Measurements from ENCODE around the gene PROZ.

PROZ gene

DNA sequence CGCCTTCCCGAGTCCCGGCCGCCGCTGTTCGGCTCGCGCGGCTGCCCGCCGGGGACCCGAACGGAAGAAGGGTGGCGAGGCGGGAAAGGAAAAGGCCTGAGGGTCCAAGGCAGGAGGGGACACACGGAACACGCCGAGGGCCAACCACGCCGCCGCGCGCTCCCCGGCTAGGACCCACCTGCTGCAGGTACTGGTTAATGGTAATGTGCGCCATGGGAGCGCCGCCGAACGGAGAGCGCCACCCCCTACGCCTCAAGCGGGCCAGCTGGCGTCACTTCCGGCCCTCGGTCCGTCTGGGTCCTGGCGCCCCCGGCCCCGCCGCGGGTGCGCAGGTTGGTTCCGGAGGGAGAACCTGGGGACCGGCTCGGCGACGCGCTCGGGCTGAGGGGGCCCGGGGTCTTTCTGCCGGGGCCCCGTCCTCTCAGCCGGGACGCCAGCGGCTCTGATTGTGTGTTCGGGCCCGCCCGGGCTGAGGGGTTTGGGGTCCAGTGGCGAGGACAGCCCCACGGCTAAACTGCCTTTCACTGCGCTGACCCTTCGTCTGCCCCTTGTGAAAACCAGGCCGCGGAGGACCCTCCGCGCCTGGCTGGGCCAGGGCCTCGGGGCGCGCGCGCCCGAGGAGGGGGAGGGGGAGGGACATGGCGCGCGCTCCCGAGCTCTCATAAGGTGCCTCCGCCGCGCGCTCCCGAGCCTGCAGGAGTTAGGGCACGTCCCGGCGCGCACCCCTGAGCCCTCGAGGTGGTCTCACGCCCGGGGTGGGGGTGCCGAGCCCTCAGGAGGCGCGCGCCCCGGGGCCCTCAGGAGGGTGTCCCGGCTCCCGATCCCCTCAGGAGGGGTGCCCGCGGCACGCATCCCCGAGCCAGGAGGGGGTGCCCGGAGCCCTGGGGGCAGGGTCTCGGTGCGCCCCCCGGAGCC lies 50.2 kb downstream of the PROZ start, which contains the start of gene PCID2:
Gene PCID2 (minus strand): TSS at position 249 of the 915 bp plus-strand sequence. CDS start 35 bp downstream, at position 214.
- DNase-seq = peak; percentile 88 to 91

DNA sequence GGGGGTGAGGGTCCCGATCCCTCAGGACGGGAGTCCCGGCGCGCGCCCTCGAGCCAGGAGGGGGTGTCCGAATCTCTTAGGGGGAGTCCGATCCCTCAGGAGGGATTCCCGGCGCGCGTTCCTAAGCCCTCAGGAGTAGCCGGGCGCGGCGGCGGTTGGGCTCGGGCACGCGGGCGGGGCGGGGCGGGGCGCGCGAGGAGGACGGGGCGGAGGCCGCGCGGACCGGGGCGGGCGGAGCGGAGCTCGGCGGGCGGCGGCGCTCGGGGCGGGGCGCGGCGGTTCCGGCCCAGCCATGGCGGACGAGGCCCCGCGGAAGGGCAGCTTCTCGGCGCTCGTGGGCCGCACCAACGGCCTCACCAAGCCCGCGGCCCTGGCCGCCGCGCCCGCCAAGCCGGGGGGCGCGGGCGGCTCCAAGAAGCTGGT lies 50.9 kb downstream of the PROZ start, which contains the start of gene CUL4A:
Gene CUL4A (plus strand): TSS at position 278 of the 423 bp plus-strand sequence. CDS start 15 bp downstream, at position 293.
- peak; percentile 61 to 83 for DNase-seq

DNA sequence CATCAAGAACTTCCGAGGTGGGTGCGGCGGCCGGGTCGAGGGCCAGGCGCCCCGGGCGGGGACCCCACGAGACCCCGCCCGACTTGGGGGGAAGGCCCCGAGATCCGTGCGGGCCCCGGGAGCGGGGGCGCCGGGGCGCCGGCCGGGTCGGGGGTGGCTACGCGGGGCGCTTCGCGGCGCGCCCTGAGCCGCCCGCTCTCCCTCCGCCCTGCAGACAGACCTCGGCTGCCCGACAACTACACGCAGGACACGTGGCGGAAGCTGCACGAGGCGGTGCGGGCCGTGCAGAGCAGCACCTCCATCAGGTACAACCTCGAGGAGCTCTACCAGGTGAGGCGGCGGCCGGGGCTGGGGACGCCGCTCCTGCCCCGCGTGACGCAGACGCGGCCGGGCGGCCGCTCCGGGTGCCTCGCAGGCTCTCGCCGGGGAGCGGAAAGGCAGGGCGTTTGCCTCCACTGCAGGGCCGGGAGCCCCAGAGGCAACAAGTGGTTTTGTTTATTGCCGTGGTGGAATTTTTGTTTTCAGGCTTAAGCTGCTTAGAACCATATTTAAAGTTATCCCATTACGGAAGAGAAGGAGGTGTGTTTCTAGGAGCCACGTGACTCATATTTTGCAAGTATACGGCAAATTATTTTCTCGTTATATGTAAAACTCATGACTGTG lies 51.4 kb downstream of the PROZ start:
- peak; percentile 46 to 47 for DNase-seq

DNA sequence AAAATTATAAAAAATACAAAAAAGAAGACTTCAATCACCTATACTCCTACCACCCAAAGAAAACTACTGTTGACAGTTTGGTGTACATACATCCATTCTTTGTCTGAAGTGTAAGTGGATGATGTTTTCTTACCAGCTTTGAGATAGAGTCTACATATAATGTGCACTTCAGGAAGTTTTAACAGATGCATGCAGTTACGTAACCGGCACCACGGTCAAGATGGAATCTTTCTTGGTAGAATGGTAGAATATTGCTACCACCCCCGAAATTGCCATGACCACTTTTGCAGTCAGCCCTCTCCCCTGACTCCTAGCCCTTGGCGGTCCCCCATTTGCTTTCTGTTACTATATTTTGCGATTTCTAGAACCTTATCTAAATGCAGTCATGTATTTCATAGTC lies 52.4 kb downstream of the PROZ start:
- no peak for DNase-seq

DNA sequence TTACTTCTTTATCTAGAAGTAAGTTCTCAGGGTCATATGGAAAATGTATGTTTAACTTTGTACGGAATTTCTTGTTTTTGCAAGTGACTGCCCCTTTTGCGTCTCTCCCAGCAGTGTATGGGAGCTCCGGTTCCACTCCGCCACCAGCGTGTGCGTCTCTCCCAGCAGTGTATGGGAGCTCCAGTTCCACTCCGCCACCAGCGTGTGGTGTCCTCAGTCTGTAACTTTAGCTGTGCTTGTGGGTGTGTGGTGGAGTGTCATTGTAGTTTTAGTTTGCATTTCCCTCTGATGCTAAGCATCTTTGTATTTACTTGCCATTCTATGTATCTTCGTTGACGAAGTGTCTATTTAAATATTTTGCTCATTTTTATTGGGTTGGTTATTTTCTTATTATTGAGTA lies 53.3 kb downstream of the PROZ start:
- DNase-seq = peak in 1 of 2 donors; percentile 10

DNA sequence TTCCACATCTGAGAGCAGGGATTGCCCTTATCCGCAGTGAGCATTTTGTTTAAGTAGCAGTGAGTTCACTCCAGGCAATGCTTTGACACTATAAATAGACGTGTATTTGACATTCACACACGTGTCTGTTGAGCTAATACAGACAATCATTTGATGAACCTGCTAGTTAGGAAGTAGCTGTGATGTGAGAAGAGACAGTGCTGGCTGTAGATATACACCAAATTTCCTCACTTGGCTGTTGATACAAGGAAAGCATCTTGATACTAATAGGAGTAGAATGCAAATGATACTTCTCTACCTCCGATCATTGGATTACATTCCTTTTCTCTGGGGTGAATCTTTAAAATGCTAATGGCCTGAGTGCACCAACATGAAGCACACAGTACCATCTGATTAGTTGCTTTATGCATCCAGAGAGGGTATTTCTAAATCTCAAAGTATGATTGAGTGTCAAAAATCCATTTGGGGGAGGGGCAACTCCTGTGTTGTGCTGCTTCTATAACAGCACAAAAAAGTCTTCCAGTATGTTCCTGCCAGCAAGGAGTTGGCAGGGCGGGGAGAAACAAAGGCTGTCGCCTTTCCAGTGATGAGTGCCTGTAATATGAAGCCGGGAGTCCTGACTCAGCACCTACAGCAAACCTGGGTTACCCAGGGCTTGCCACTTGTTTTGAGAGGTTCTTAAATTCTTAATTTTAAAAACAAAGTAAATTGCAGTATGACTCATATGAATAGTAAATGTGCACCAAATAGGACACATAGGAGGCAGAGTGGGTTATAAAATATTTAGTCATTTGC lies 58.0 kb downstream of the PROZ start:
- DNase-seq = peak in 1 of 2 donors; percentile 3

DNA sequence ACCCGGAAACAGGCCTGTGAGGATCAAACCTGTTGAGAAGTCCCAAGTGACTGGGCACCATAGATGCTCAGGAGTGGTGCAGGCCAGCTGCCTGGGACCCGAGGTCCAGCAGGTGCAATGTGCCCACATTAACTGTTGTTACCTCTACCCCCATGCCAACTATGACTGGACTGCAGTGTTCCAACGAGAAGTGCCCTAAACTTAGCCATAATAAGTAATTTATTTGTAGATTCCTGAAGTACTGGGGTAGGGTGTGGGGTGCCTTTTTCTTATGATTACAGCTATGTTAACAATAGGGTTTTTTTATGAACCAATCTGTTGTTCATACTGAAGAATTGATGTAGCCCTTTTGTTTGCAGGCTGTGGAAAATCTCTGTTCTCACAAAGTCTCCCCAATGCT lies 60.1 kb downstream of the PROZ start:
- no peak for DNase-seq

DNA sequence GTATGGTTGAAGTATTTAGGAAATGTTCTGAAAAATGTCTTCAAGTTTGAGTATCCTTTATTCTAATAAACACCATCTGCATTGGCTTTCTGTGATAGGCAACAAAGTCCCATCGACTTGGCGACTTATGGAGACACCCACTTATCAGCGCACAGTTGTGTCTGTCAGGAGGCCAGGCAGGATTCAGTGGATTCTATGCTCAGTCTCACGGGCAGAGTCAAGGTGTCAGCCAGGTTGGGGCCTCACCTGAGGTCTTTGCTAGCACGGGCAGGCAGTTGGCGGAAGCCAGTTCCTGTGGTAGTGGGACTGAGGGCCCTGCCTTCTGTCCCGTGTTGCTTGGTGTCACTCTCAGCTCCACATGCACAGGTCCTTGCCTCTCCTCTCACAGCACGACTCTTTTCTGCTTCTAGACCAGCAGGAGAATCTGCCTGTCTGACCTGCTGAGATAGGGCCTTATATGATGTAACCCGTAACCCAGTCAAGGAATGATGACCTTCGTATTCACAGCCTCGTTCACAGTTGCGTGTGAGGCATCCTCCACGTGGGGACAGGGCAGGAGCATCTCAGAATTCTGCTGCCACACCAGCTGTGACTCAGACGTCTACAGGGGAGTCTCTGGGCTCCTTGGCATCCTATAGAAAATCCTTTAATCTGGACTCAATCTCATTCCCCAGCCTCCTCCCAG lies 61.0 kb downstream of the PROZ start:
- DNase-seq = no peak

DNA sequence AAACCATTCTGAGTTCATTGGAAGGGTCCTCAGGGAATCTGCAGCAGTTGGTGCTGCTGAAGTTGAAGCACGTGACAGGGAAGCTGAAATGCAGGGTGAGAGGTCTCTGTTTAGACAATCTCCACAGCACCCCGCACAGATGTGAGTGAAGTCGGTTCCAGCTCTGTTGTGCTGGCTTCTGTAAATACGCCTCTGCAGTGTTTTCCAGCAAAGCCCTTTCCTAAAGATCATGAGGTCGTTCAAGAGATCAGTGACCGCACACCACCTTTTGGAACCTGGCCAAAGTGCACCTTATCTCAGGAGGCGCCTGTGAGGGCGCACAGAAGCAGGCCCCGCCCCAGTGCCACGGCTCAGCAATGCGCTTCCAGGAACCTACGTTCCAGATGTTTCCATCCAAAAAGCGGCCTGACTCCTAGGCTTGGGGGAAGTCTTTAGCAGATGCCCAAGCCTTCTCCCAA lies 61.7 kb downstream of the PROZ start:
- no peak for DNase-seq

DNA sequence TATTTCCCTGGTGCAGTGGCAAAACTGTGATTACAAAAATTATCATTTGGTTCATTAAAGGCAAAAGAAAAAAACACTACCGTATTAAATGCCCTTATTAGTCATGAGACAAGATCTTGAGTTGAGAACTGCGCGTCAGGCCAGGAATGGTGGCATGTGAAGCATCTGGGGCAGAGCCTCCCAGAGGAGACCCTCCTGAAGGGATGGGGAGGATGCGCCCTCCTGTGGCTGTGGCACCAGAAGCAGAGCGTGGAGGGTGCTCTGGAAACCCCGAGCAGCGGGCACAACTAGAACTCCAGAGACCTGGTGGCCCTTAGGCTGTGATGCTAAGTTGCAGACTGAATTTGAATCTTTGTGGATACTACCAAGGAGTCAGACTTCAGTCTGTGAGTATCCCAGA lies 62.4 kb downstream of the PROZ start:
- DNase-seq = no peak
